Sigmoid colon (tissue), 4 donors: ENCODE data around the gene CLDN14.

Experiments
- POLR2A ChIP-seq, 2 donors: fragments of 450-650 bp; IDR thresholded peaks; one replicate each; pipeline ENCODE4 v1.6.1; 2016; ENCODE audit warnings: antibody characterized with exemption in 2 of 2, mild to moderate bottlenecking in 2 of 2, moderate library complexity in 2 of 2
- POLR2AphosphoS5 ChIP-seq, 4 donors: sonication (generic); formaldehyde crosslinking; IDR thresholded peaks; one replicate each; pipeline ENCODE4 v1.6.1; 2017; ENCODE audit warnings: antibody characterized with exemption in 4 of 4
- TF ChIP-seq, protein P1 (sequence below), 4 experiments: fragments of 450-650 bp in 3 of 4; fragments of 200-600 bp in 1 of 4; IDR thresholded peaks; one replicate each; pipeline ENCODE4 v1.5.1; 2016 to 2019; ENCODE audit warnings: antibody characterized with exemption in 4 of 4, mild to moderate bottlenecking in 3 of 4, moderate library complexity in 2 of 4

DNA sequence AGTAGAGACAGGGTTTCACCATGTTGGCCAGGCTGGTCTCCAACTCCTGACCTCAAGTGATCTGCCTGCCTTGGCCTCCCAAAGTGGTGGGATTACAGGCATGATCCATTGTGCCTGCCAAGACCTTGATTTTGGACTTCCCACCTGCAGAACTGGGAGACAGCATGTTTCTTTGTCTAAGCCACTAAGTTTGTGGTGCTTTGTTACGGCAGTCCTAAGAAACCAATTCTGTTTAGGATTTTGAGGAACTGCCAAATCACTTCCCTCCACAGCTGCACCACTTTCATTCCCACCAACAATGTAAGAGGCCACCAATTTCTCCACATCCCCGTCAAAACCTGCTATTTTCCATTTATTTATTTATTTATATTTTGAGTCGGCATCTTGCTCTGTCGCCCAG lies 48.7 kb downstream of the CLDN14 start:
- TF ChIP-seq, protein P1, sequence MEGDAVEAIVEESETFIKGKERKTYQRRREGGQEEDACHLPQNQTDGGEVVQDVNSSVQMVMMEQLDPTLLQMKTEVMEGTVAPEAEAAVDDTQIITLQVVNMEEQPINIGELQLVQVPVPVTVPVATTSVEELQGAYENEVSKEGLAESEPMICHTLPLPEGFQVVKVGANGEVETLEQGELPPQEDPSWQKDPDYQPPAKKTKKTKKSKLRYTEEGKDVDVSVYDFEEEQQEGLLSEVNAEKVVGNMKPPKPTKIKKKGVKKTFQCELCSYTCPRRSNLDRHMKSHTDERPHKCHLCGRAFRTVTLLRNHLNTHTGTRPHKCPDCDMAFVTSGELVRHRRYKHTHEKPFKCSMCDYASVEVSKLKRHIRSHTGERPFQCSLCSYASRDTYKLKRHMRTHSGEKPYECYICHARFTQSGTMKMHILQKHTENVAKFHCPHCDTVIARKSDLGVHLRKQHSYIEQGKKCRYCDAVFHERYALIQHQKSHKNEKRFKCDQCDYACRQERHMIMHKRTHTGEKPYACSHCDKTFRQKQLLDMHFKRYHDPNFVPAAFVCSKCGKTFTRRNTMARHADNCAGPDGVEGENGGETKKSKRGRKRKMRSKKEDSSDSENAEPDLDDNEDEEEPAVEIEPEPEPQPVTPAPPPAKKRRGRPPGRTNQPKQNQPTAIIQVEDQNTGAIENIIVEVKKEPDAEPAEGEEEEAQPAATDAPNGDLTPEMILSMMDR (IDR thresholded peaks at IDR 0.05), result no peak
- TF ChIP-seq POLR2A (IDR thresholded peaks at IDR 0.05) (no peak), POLR2AphosphoS5 (IDR thresholded peaks at IDR 0.05) (no peak)
